Measurements from ENCODE around the gene CHSY1.
A peak's percentile ranks its signal among the peaks of the same experiment; 100 is the strongest.
"Not testable (repeated sequence)": the region's sequence is repeated elsewhere in the genome, so short reads cannot be mapped to it uniquely, and the experiment has no call there.

CHSY1 gene

GRCh38 chr15:101293122-101293521 is 41.3 kb upstream of the CHSY1 start:
- no peak for DNase-seq (ENCODE audit: low read depth, low spot score)
- TF ChIP-seq CTCF (IDR thresholded peaks at IDR 0.05; ENCODE audit: insufficient read depth, low read length, missing control alignments), result no peak
- CTCF ChIA-PET, result interaction anchor here (1.1 to 18.3 kb wide), 4 partner anchors 8 to 346 kb away, joined by 3 to 353 read pairs (median 10); no protein-coding TSS in a partner anchor
- POLR2A ChIA-PET, result no interaction called here
- H3K4me3 ChIP-seq (ENCODE audit: low read depth, low read length), result peak overlapping the region; percentile 91

- POLR2A ChIA-PET, result no interaction called here
- DNase-seq (ENCODE audit: low read depth, low spot score), result no peak
- peak; percentile 29 for TF ChIP-seq CTCF (IDR thresholded peaks at IDR 0.05; ENCODE audit: insufficient read depth, low read length, missing control alignments)
Measured at GRCh38 chr15:101288905-101289513, 37.2 kb upstream of the CHSY1 start.

DNA sequence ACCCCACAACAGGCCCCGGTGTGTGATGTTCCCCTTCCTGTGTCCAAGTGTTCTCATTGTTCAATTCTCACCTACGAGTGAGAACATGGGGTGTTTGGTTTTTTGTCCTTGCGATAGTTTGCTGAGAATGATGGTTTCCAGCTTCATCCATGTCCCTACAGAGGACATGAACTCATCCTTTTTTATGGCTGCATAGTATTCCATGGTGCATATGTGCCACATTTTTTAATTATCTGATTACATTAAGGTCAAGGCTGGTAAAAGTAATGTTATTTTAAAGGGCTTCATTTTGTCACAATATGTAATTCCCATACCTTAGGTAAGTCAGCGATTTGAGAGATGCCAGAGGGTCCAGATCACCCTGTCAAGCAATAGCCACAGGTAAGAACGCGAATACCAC is 35.5 kb upstream of the CHSY1 start:
- POLR2A ChIA-PET; DNase-seq (ENCODE audit: low read depth, low spot score); H3K4me3 ChIP-seq (ENCODE audit: low read depth, low read length): not testable (repeated sequence)
- CTCF ChIA-PET, result interaction anchor here (0.8 to 11.0 kb wide), 8 partner anchors 8 to 361 kb away, joined by 3 to 159 read pairs (median 6); no protein-coding TSS in a partner anchor

More at GRCh38 chr15:101288905-101289513, 37.2 kb upstream of the CHSY1 start:
- no peak overlapping the region for H3K4me3 ChIP-seq (ENCODE audit: low read depth, low read length)
- CTCF ChIA-PET, result interaction anchor here (1.0 to 11.0 kb wide), 15 partner anchors 9 to 364 kb away, joined by 3 to 159 read pairs (median 7); no protein-coding TSS in a partner anchor

- POLR2A ChIA-PET, result interaction anchor here (1.6 kb wide), 1 partner anchor 8 kb away, joined by 6 read pairs; the partner anchor contains the start of gene SNRPA1
- no peak for TF ChIP-seq CTCF (IDR thresholded peaks at IDR 0.05; ENCODE audit: insufficient read depth, low read length, missing control alignments)
- H3K4me3 ChIP-seq (ENCODE audit: low read depth, low read length), result no peak overlapping the region
- CTCF ChIA-PET, result interaction anchor here (1.0 to 11.0 kb wide), 8 partner anchors 8 to 362 kb away, joined by 3 to 159 read pairs (median 4); partner anchors contain the start of gene SNRPA1
- DNase-seq (ENCODE audit: low read depth, low spot score), result no peak
Measured at GRCh38 chr15:101286471-101287114, 34.7 kb upstream of the CHSY1 start.

- POLR2A ChIA-PET, result no interaction called here
Measured at GRCh38 chr15:101283931-101284330, 32.1 kb upstream of the CHSY1 start.

DNA sequence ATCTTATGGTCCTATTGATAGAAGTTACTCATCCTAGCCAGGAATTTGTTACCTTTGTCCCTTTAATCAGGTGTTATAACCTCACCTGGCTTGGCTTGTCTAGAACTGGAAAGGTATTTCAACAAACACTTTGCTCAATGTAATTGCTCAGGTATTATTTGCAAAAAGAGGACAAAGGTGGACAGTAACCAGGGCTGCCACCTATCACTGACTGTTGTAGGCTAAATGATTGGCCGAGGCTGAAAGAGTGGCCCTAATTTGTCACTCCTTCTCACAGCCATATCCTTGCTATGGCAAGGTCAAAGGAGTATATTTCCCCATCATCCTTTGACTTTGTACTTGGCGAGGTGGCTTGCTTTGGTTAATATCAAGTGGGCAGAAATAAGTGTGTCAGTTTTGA is 28.2 kb upstream of the CHSY1 start:
- ChIA-PET POLR2A (no interaction called here), CTCF (interaction anchor here (3.3 to 11.0 kb wide), 2 partner anchors 9 to 361 kb away, joined by 33 to 159 read pairs; no protein-coding TSS in a partner anchor)
- DNase-seq (ENCODE audit: low read depth, low spot score), result no peak
- no peak overlapping the region for H3K4me3 ChIP-seq (ENCODE audit: low read depth, low read length)
- no peak for TF ChIP-seq CTCF (IDR thresholded peaks at IDR 0.05; ENCODE audit: insufficient read depth, low read length, missing control alignments)

More at GRCh38 chr15:101283931-101284330, 32.1 kb upstream of the CHSY1 start:
- TF ChIP-seq CTCF (IDR thresholded peaks at IDR 0.05; ENCODE audit: insufficient read depth, low read length, missing control alignments), result no peak
- H3K4me3 ChIP-seq (ENCODE audit: low read depth, low read length), result no peak overlapping the region
- DNase-seq (ENCODE audit: low read depth, low spot score), result no peak
- CTCF ChIA-PET, result interaction anchor here (0.6 to 11.0 kb wide), 4 partner anchors 10 to 357 kb away, joined by 3 to 159 read pairs (median 13); partner anchors contain the start of gene SNRPA1
